Measurements from ENCODE around the gene ANKRD39.

Gene ANKRD39

GRCh38 chr2:96822786-96823185 lies 35.0 kb downstream of the ANKRD39 start:
- in situ Hi-C loops (cut with HindIII; ENCODE audit: low sequenced_read_pairs): loop anchor here (25.0 kb wide), 2 partner anchors 135 to 260 kb away; no protein-coding TSS in a partner anchor
- H3K4me3 ChIP-seq (ENCODE audit: low read depth, low read length): no peak overlapping the region
- DNase-seq (ENCODE audit: low read depth, low spot score): no peak
- TF ChIP-seq CTCF (IDR thresholded peaks at IDR 0.05; ENCODE audit: low read depth, low read length): no peak

- in situ Hi-C loops (cut with HindIII; ENCODE audit: low sequenced_read_pairs): loop anchor here (25.0 kb wide), 2 partner anchors 134 to 259 kb away; no protein-coding TSS in a partner anchor
- no peak overlapping the region for H3K4me3 ChIP-seq (ENCODE audit: low read depth, low read length)
- no peak for DNase-seq (ENCODE audit: low read depth, low spot score)
- TF ChIP-seq CTCF (IDR thresholded peaks at IDR 0.05; ENCODE audit: low read depth, low read length): no peak
Measured at GRCh38 chr2:96821113-96821675, 36.6 kb downstream of the ANKRD39 start.

- no peak overlapping the region for H3K4me3 ChIP-seq (ENCODE audit: low read depth, low read length)
- TF ChIP-seq CTCF (IDR thresholded peaks at IDR 0.05; ENCODE audit: low read depth, low read length): no peak
- in situ Hi-C loops (cut with HindIII; ENCODE audit: low sequenced_read_pairs): loop anchor here (25.0 kb wide), 2 partner anchors 133 to 258 kb away; no protein-coding TSS in a partner anchor
- no peak for DNase-seq (ENCODE audit: low read depth, low spot score)
Measured at GRCh38 chr2:96819876-96820511, 37.8 kb downstream of the ANKRD39 start.

GRCh38 chr2:96819128-96819875 lies 38.5 kb downstream of the ANKRD39 start:
- no peak for DNase-seq (ENCODE audit: low read depth, low spot score)
- H3K4me3 ChIP-seq (ENCODE audit: low read depth, low read length): no peak overlapping the region
- TF ChIP-seq CTCF (IDR thresholded peaks at IDR 0.05; ENCODE audit: low read depth, low read length): no peak
- in situ Hi-C loops (cut with HindIII; ENCODE audit: low sequenced_read_pairs): loop anchor here (25.0 kb wide), 2 partner anchors 132 to 257 kb away; no protein-coding TSS in a partner anchor

GRCh38 chr2:96817882-96818281 lies 39.9 kb downstream of the ANKRD39 start:
- no peak for DNase-seq (ENCODE audit: low read depth, low spot score)
- in situ Hi-C loops (cut with HindIII; ENCODE audit: low sequenced_read_pairs): loop anchor here (25.0 kb wide), 2 partner anchors 131 to 256 kb away; no protein-coding TSS in a partner anchor
- TF ChIP-seq CTCF (IDR thresholded peaks at IDR 0.05; ENCODE audit: low read depth, low read length): no peak
- H3K4me3 ChIP-seq (ENCODE audit: low read depth, low read length): no peak overlapping the region

GRCh38 chr2:96816836-96817702 lies 40.7 kb downstream of the ANKRD39 start:
- in situ Hi-C loops (cut with HindIII; ENCODE audit: low sequenced_read_pairs): loop anchor here (25.0 kb wide), 2 partner anchors 130 to 255 kb away; no protein-coding TSS in a partner anchor
- TF ChIP-seq CTCF (IDR thresholded peaks at IDR 0.05; ENCODE audit: low read depth, low read length): no peak
- peak overlapping the region; percentile 45 for H3K4me3 ChIP-seq (ENCODE audit: low read depth, low read length)
- DNase-seq (ENCODE audit: low read depth, low spot score): peak; percentile 24

All from astrocyte of the spinal cord (primary cell).